Activated CD4-positive, alpha-beta T cell treated with anti-CD3 and anti-CD28 coated beads for 36 hours (primary cell): ENCODE results near the gene PSMG4. TPM values are rescaled to one million over a fixed set of nuclear protein-coding genes. Genes with fewer than 3 reads are reported as not detected.

Source experiments
- ATAC-seq: fragments of 200-7000 bp; cut with Tn5 transposase; one replicate; pipeline ENCODE4 v1.10.0; 2021; ENCODE audit warnings: mild to moderate bottlenecking, moderate library complexity
- CTCF ChIA-PET: fragments of 350-600 bp; sonication (Branson Sonifier 250); formaldehyde crosslinking; loops from one replicate; lab custom pipeline; 2021; ENCODE audit warnings: antibody characterized with exemption; lab: Charles Lee
- POLR2A ChIA-PET: fragments of 350-600 bp; sonication (Branson Sonifier 250); formaldehyde crosslinking; loops from one replicate; lab custom pipeline; 2021; ENCODE audit warnings: antibody characterized with exemption, inconsistent platforms; lab: Charles Lee
- DNase-seq: peaks from one replicate; pipeline ENCODE4 v3.0.0-alpha.2; 2020
- H3K27ac Mint-ChIP-seq: one replicate; pipeline ENCODE4 v1.8.0; 2021; ENCODE audit warnings: mixed read lengths
- H3K27me3 Mint-ChIP-seq: one replicate; pipeline ENCODE4 v1.8.0; 2021; ENCODE audit warnings: mixed read lengths
- H3K36me3 Mint-ChIP-seq: one replicate; pipeline ENCODE4 v1.8.0; 2021; ENCODE audit warnings: low read depth, mixed read lengths
- H3K4me1 Mint-ChIP-seq: one replicate; pipeline ENCODE4 v1.8.0; 2021; ENCODE audit warnings: mixed read lengths
- H3K4me3 Mint-ChIP-seq: one replicate; pipeline ENCODE4 v1.8.0; 2021; ENCODE audit warnings: mild to moderate bottlenecking, moderate library complexity, mixed read lengths
- H3K9me3 Mint-ChIP-seq: one replicate; pipeline ENCODE4 v1.8.0; 2021; ENCODE audit warnings: low read depth, mixed read lengths
- intact Hi-C, 2 experiments: fragments of 100-400 bp; cut with DNase I in 1 of 2; cut with micrococcal nuclease in 1 of 2; formaldehyde crosslinking; loops; one replicate each; pipeline versions ENCODE4 v1.14.2 to v1.15.1; 2022 to 2024; cut with DNase I, micrococcal nuclease
- total RNA-seq, 2 experiments: library from RNA; stranded (reverse); gene quantifications; one replicate each; pipeline ENCODE4 v1.2.3, GENCODE V29; 2021

PSMG4 gene
- total RNA-seq, 2 experiments from 2014 or later, result 22.2 to 23.2 TPM

- ATAC-seq (no peak), DNase-seq (no peak)
- peaks cover 2% of the 10 kb centered on the region for H3K4me1 Mint-ChIP-seq
- peaks cover 33% of the 10 kb centered on the region for H3K27me3 Mint-ChIP-seq
- no peaks in the 10 kb centered on the region for H3K36me3 Mint-ChIP-seq
- CTCF ChIA-PET, result interaction anchor here (0.7 kb wide), 1 partner anchor 107 kb away, joined by 3 read pairs; no protein-coding TSS in a partner anchor
- H3K9me3 Mint-ChIP-seq, result no peaks in the 10 kb centered on the region
- POLR2A ChIA-PET, result no interaction called here
- no peak overlapping the region for H3K27ac Mint-ChIP-seq
- intact Hi-C loops, result no loop called here
- H3K4me3 Mint-ChIP-seq, result no peak overlapping the region
Measured at GRCh38 chr6:3221578-3221977, 37.2 kb upstream of the PSMG4 start.

DNA sequence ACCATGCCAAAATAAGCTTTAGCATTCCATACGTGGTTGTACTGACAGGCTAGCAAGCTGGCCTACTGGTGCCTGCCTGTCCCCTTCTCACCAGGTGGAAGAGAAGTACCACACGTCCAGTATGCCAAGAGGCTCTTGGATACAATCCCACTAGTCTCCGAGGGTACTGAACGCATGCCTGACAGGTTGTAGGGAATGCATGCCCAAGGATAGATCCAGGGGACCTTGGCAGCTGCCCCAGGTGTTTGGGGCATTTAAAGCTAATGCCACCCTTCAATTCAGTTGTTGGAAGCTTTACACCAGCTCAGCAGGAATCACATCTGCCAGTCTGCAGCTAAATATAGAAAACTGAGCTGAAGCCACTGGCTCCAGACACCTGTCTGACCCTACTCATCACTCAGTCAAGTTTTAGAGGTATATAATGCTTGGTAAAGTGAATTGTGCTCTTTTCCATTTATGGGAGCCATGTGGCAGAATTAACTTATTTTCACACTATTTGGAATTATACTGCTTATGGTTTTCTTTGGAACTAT lies 36.2 kb upstream of the PSMG4 start:
- Mint-ChIP-seq H3K36me3 (no peaks in the 10 kb centered on the region), H3K4me3 (no peak overlapping the region), H3K4me1 (peaks cover 5% of the 10 kb centered on the region), H3K27ac (no peak overlapping the region), H3K27me3 (peaks cover 34% of the 10 kb centered on the region), H3K9me3 (no peaks in the 10 kb centered on the region)
- DNase-seq (no peak), ATAC-seq (no peak)
- ChIA-PET POLR2A (no interaction called here), CTCF (interaction anchor here (1.0 kb wide), 1 partner anchor 8 kb away, joined by 3 read pairs; no protein-coding TSS in a partner anchor)
- intact Hi-C loops, result no loop called here

- Mint-ChIP-seq H3K9me3 (no peaks in the 10 kb centered on the region), H3K27ac (no peak overlapping the region), H3K4me1 (peaks cover 34% of the 10 kb centered on the region), H3K27me3 (peaks cover 47% of the 10 kb centered on the region), H3K36me3 (no peaks in the 10 kb centered on the region), H3K4me3 (no peak overlapping the region)
- no peak for ATAC-seq
- ChIA-PET POLR2A (no interaction called here), CTCF (interaction anchor here (0.8 kb wide), 1 partner anchor 99 kb away, joined by 3 read pairs; no protein-coding TSS in a partner anchor)
- no peak for DNase-seq
- intact Hi-C loops, result no loop called here
Measured at GRCh38 chr6:3226042-3226441, 32.7 kb upstream of the PSMG4 start.

GRCh38 chr6:3226481-3227362 lies 32.0 kb upstream of the PSMG4 start:
- intact Hi-C loops, result loop anchor here in 1 of 2 experiments (1.0 kb wide), 1 partner anchor 64 kb away; no protein-coding TSS in a partner anchor
- Mint-ChIP-seq H3K4me1 (peaks cover 41% of the 10 kb centered on the region), H3K9me3 (no peaks in the 10 kb centered on the region), H3K4me3 (peak overlapping the region; percentile 51), H3K36me3 (no peaks in the 10 kb centered on the region), H3K27me3 (peaks cover 52% of the 10 kb centered on the region), H3K27ac (no peak overlapping the region)
- DNase-seq (peak; percentile 47), ATAC-seq (no peak)
- CTCF ChIA-PET, result interaction anchor here (0.5 to 1.7 kb wide), 3 partner anchors 18 to 1726 kb away, joined by 3 to 6 read pairs (median 3); no protein-coding TSS in a partner anchor
- POLR2A ChIA-PET, result no interaction called here

GRCh38 chr6:3227363-3228045 lies 31.2 kb upstream of the PSMG4 start, which contains the start of gene TUBB2B:
TUBB2B (minus strand) TSS chr6:3227653; CDS start chr6:3227543, 110 bp downstream.
- no peak for DNase-seq
- Mint-ChIP-seq H3K9me3 (no peaks in the 10 kb centered on the region), H3K27ac (no peak within 1 kb of the TSS), H3K27me3 (peaks cover 59% of the 10 kb centered on the region), H3K4me3 (peak within 1 kb of the TSS; percentile 55), H3K36me3 (no peaks in the 10 kb centered on the region), H3K4me1 (peaks cover 43% of the 10 kb centered on the region)
- ChIA-PET CTCF (interaction anchor here (0.5 to 1.7 kb wide), 2 partner anchors 18 to 1727 kb away, joined by 3 to 6 read pairs; no protein-coding TSS in a partner anchor), POLR2A (no interaction called here)
- ATAC-seq, result no peak
- intact Hi-C loops, result loop anchor here (1.0 to 2.0 kb wide), 2 partner anchors 19 to 65 kb away; no protein-coding TSS in a partner anchor

- ATAC-seq (peak; percentile 22), DNase-seq (peak; percentile 55)
- intact Hi-C loops, result loop anchor here in 1 of 2 experiments (2.0 kb wide), 1 partner anchor 19 kb away; no protein-coding TSS in a partner anchor
- Mint-ChIP-seq H3K27me3 (peaks cover 65% of the 10 kb centered on the region), H3K36me3 (no peaks in the 10 kb centered on the region), H3K27ac (no peak overlapping the region), H3K4me3 (peak overlapping the region; percentile 55), H3K9me3 (no peaks in the 10 kb centered on the region), H3K4me1 (peaks cover 43% of the 10 kb centered on the region)
- POLR2A ChIA-PET, result no interaction called here
- CTCF ChIA-PET, result interaction anchor here (1.7 kb wide), 1 partner anchor 19 kb away, joined by 6 read pairs; no protein-coding TSS in a partner anchor
Measured at GRCh38 chr6:3228046-3228671, 30.6 kb upstream of the PSMG4 start.

DNA sequence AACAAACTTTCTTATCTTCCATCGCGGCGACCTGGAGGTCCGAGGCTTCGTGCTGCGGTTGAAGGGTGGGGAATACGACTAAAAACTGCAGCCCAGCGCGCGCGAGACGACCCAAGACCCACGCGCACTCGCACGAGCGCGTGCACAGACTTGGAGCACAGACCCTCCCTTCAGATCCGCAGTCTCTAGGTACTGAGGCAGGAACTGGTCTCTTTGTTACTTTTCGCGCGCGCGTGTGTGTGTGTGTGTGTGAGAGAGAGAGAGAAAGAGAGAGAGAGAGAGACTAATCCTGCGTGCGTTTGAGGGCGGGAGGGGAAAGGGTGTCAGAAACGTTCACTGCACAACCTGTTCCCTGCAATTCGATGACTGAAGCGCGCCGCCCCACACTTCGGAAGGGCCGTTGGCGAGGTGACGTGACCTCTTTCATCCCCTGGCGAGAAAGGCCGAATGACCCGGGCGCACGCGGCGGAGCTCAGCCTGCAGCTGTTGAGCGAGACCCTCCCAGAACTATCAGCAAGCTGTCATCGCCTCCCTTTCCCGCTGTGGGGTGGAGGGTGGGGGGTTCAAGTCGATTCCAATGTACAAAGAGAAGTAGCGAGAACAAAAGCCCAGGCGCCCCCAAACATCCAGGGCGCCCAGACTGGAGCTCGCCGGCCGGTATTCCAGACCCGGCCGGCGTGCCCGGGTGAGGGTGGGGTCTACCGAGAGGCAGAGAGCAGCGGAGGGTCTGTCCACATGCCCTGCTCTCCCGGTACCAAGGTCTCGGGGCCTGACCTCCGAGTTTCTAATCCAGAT lies 29.8 kb upstream of the PSMG4 start:
- DNase-seq, result peak; percentile 55

GRCh38 chr6:3229566-3230178 lies 29.1 kb upstream of the PSMG4 start:
- peaks cover 43% of the 10 kb centered on the region for H3K4me1 Mint-ChIP-seq
- peak; percentile 64 for DNase-seq
- intact Hi-C loops, result loop anchor here (1.0 to 5.0 kb wide), 3 partner anchors 20 to 1622 kb away; partner anchors contain the start of gene FOXC1 (in 1 of the 2)
- no peaks in the 10 kb centered on the region for H3K36me3 Mint-ChIP-seq
- no peaks in the 10 kb centered on the region for H3K9me3 Mint-ChIP-seq
- no peak overlapping the region for H3K27ac Mint-ChIP-seq
- ChIA-PET POLR2A (no interaction called here), CTCF (interaction anchor here (0.5 to 3.5 kb wide), 8 partner anchors 10 to 1622 kb away, joined by 3 to 19 read pairs (median 4); no protein-coding TSS in a partner anchor)
- peak overlapping the region; percentile 68 for H3K4me3 Mint-ChIP-seq
- ATAC-seq, result peak; percentile 52
- H3K27me3 Mint-ChIP-seq, result peaks cover 69% of the 10 kb centered on the region

More for the DNA sequence above, 29.8 kb upstream of the PSMG4 start:
- Mint-ChIP-seq H3K27ac (peak overlapping the region; percentile 53), H3K9me3 (no peaks in the 10 kb centered on the region), H3K36me3 (no peaks in the 10 kb centered on the region), H3K27me3 (peaks cover 69% of the 10 kb centered on the region), H3K4me3 (peak overlapping the region; percentile 68), H3K4me1 (peaks cover 43% of the 10 kb centered on the region)
- ATAC-seq, result peak; percentile 30
- CTCF ChIA-PET, result interaction anchor here (0.7 to 3.5 kb wide), 6 partner anchors 11 to 1622 kb away, joined by 3 to 19 read pairs (median 4); no protein-coding TSS in a partner anchor
- intact Hi-C loops, result loop anchor here (1.0 to 2.0 kb wide), 2 partner anchors 20 kb away; no protein-coding TSS in a partner anchor
- POLR2A ChIA-PET, result no interaction called here

- Mint-ChIP-seq H3K4me1 (peaks cover 43% of the 10 kb centered on the region), H3K9me3 (no peaks in the 10 kb centered on the region), H3K4me3 (no peak overlapping the region), H3K27me3 (peaks cover 69% of the 10 kb centered on the region), H3K27ac (no peak overlapping the region), H3K36me3 (no peaks in the 10 kb centered on the region)
- DNase-seq (no peak), ATAC-seq (no peak)
- CTCF ChIA-PET, result interaction anchor here (0.5 to 3.5 kb wide), 8 partner anchors 8 to 104 kb away, joined by 3 to 19 read pairs (median 4); partner anchors contain the start of gene PSMG4
- intact Hi-C loops, result loop anchor here in 1 of 2 experiments (5.0 kb wide), 1 partner anchor 1623 kb away; the partner anchor contains the start of gene FOXC1
- POLR2A ChIA-PET, result interaction anchor here (0.6 kb wide), 1 partner anchor 40 kb away, joined by 4 read pairs; no protein-coding TSS in a partner anchor
Measured at GRCh38 chr6:3230256-3230882, 28.4 kb upstream of the PSMG4 start.
